GM12865 (cell line): Measurements from ENCODE around the gene SLC39A11.
"Not testable (repeated sequence)": the region's sequence is repeated elsewhere in the genome, so short reads cannot be mapped to it uniquely, and the experiment has no call there.

Source experiments
- DNase-seq: peaks from one replicate; pipeline ENCODE4 v3.0.0; 2010; ENCODE audit warnings: low read depth
- H3K4me3 ChIP-seq: 2 replicates; pipeline ENCODE4 v1.5.1; 2011; ENCODE audit warnings: mild to moderate bottlenecking, low read depth, low read length, control low read depth
- TF ChIP-seq, protein P1 (sequence below): IDR thresholded peaks from 2 replicates; pipeline ENCODE4 v1.5.1; 2011; ENCODE audit warnings: low read length, control low read depth, low read depth, inconsistent platforms; ENCODE audit not compliant: insufficient read depth; ENCODE audit errors: missing control alignments

Gene SLC39A11

DNA sequence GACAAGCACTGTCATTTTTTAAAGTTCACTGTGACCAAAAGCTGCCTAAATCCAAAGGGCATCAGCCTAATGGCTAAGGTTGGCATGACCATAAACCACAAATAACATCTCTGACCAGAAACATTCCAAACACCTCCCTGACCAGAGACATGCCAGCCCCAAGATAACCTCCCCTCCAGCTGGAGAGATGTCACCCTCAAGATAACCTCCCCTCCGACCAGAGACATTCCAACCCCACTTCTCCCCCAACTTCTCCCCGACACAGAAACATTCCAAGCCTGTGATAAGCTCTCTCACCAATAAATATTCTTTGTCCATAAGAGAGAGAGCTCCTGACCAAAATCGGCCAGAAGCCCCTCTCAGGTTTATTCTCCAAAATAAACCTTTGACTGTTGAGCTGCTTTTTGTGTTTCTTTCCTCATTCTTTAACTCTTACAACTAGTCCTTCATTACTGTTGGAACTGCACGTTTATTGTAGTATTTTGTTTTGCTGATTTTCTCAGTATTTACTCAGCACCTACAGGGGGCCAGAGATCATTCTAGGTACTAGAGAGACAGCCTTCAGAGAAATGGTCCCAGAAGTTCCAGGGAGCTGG is 325.6 kb downstream of the SLC39A11 start:
- no peak overlapping the region for H3K4me3 ChIP-seq
- TF ChIP-seq, protein P1, sequence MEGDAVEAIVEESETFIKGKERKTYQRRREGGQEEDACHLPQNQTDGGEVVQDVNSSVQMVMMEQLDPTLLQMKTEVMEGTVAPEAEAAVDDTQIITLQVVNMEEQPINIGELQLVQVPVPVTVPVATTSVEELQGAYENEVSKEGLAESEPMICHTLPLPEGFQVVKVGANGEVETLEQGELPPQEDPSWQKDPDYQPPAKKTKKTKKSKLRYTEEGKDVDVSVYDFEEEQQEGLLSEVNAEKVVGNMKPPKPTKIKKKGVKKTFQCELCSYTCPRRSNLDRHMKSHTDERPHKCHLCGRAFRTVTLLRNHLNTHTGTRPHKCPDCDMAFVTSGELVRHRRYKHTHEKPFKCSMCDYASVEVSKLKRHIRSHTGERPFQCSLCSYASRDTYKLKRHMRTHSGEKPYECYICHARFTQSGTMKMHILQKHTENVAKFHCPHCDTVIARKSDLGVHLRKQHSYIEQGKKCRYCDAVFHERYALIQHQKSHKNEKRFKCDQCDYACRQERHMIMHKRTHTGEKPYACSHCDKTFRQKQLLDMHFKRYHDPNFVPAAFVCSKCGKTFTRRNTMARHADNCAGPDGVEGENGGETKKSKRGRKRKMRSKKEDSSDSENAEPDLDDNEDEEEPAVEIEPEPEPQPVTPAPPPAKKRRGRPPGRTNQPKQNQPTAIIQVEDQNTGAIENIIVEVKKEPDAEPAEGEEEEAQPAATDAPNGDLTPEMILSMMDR, result no peak
- DNase-seq, result no peak

DNA sequence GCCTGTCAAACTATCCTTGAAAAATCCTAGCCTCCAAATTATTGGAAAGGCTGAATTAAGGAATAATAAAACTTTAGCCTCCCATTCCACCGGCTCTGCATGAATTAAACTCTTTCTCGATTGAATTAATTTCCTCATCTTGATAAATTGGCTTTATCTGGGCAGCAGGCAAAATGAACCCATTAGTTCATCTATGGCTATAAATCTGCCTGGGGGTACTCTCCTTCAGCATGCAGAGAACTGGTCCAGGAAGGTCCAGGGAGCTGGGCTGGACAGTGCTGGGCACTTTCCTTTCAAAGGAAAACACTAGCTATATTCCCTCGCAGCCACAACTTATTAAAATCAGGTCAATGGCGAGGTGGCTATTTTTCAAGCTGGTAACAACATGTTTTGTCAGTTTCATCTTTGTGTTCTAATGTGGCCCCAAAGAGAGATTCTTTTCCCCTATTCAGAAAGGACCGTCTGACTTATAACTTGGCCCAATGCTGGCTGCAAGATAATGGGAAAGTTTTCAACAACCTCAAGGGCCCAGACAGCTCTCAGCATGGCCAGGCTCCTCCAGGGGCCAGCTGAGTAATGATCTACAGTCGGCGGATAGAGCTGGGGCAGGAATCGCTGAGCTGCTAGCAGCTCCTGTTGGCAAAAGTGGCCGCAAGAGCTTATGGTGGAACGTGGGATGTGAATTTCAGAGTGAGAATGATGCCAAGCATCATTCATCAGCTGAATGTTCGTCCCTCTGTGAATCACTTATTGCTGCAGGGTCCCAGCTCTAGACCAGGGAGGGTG is 326.9 kb downstream of the SLC39A11 start:
- TF ChIP-seq, protein P1, result no peak
- no peak overlapping the region for H3K4me3 ChIP-seq
- no peak for DNase-seq

DNA sequence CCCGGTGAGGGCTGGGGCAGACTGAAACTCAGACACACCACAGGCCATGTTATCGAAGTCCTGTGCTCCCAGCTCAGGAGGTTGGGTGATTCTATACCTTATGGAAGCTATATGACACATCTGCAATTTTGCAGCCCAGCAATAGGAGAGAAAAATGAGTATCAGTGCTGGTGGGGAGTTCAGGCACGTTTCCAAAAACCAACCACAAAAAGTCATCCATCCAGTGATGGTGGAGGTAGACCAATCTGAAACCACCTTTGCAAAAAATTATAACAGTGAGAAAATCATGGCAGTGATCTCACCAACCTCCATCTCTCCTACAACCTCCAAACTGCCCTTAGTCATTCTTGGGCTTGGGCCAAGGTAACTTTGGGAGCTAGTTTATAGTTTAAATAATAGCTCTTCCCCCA is 327.9 kb downstream of the SLC39A11 start:
- no peak for DNase-seq
- H3K4me3 ChIP-seq, result no peak overlapping the region
- TF ChIP-seq, protein P1, result no peak

DNA sequence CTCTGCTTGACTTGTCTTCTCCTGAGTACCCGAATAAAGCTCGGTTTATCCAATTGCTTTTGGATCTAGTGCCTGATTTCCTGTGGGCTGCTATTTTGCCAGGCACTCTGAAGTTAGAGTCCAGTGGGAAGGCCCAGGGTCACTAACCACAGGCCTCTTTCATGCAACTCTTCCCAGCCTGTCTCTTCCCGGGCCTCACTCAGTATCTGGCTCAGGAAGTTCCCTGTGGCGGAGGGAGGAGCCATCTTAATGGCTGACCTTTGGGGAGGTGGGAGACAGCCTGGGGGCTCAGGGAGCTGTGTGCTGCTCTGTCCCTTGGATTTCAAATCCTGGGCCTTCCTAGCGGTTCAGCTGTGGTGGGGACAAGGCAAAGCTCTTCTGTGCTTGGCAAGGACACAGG is 328.5 kb downstream of the SLC39A11 start:
- no peak overlapping the region for H3K4me3 ChIP-seq
- no peak for DNase-seq
- TF ChIP-seq, protein P1, result no peak

DNA sequence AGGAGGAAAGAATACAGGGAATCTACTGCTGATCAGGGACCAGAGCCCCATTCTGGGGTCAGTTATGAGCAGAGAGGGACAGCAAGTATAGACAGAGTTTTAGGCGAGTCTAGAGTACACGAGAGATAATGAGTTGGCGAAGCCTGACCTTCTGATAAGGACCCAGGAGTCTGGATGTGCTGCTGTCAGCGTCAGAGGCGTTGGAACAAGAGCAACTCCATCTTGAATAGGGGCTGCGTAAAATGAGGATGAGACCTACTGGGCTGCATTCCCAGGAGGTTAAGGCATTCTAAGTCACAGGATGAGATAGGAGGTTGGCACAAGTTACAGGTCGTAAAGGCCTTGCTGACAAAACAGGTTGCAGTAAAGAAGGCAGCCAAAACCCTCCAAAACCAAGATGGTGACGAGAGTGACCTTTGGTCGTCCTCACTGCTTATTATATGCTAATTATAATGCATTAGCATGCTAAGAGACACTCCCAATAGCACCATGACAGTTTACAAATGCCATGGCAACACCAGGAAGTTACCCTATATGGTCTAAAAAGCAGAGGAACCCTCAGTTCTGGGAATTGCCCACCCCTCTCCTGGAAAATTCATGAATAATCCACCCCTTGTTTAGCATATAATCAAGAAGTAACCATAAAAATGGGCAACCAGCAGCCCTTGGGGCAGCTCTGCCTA is 330.5 kb downstream of the SLC39A11 start:
- not testable (repeated sequence) for DNase-seq, H3K4me3 ChIP-seq

DNA sequence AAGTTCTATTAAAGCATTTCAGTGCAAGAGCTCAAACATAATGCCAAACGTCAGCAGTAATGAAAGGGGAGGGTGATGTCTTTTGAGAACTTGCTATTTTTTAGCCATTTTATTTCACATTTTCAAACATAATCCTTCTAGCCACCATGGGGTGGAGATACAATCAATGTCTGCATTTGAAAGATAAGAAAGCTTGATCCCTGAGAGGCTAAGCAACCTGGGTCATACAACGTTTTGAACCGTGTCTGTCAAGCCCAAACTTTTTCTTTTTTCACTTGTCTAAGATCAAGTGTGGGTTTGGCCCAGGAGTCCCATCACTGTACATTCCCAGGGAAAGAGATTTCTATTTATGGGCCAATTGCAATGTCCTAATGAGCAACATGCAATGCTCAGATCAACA is 331.1 kb downstream of the SLC39A11 start:
- DNase-seq, result no peak
- no peak overlapping the region for H3K4me3 ChIP-seq
- TF ChIP-seq, protein P1, result no peak

DNA sequence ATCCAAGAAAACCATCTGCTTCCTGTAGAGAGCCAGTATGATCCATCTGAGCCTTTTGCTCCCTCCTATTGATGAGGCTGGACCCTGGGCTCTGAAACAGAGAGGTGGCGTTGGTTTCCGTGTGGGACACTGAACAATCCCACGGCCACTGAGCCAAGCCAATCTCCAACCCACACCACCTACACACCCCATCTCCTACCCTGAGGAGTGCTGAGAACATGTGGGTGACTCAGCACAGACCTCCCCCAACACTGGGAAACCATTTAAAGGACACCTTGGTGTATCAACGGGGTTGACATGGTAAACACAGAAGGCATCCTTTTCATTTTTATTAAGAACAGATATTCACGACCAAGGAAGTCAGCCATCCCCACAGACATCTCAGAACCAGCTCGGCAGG is 332.1 kb downstream of the SLC39A11 start:
- DNase-seq, result no peak
- no peak overlapping the region for H3K4me3 ChIP-seq
- TF ChIP-seq, protein P1, result no peak
